IgD-negative memory B cell (primary cell): ENCODE data around the gene POLR3F. TPM values are rescaled to one million over a fixed set of nuclear protein-coding genes. Genes with fewer than 3 reads are reported as not detected.
"Not testable (repeated sequence)": the region's sequence is repeated elsewhere in the genome, so short reads cannot be mapped to it uniquely, and the experiment has no call there.

ENCODE experiments used
- H3K27ac Mint-ChIP-seq, 3 donors: one replicate each; pipeline ENCODE4 v1.8.0; 2020 to 2022; ENCODE audit warnings: mild to moderate bottlenecking in 3 of 3, mixed read lengths in 3 of 3, moderate library complexity in 1 of 3
- H3K27me3 Mint-ChIP-seq: one replicate; pipeline ENCODE4 v1.8.0; 2021; ENCODE audit warnings: mixed read lengths
- H3K36me3 Mint-ChIP-seq: one replicate; pipeline ENCODE4 v1.8.0; 2020; ENCODE audit warnings: mild to moderate bottlenecking, mixed read lengths
- H3K4me1 Mint-ChIP-seq, 3 donors: one replicate each; pipeline ENCODE4 v1.8.0; 2020 to 2022; ENCODE audit warnings: mixed read lengths in 3 of 3, mild to moderate bottlenecking in 1 of 3
- H3K4me3 Mint-ChIP-seq, 4 donors: one replicate each; pipeline ENCODE4 v1.8.0; 2020 to 2022; ENCODE audit warnings: mild to moderate bottlenecking in 4 of 4, mixed read lengths in 4 of 4, moderate library complexity in 3 of 4
- H3K9me3 Mint-ChIP-seq, 3 donors: one replicate each; pipeline ENCODE4 v1.8.0; 2020 to 2021; ENCODE audit warnings: mixed read lengths in 3 of 3, mild to moderate bottlenecking in 1 of 3
- polyA plus RNA-seq: library from polyadenylated mRNA; unstranded; fragments of 300-500 nt; fragmentation: Illumina TruSeq; gene quantifications from one replicate; pipeline ENCODE4 v1.2.3, GENCODE V29; 2021

Gene POLR3F
- polyA plus RNA-seq, 1 donor from 2014 or later = 9.0 TPM

DNA sequence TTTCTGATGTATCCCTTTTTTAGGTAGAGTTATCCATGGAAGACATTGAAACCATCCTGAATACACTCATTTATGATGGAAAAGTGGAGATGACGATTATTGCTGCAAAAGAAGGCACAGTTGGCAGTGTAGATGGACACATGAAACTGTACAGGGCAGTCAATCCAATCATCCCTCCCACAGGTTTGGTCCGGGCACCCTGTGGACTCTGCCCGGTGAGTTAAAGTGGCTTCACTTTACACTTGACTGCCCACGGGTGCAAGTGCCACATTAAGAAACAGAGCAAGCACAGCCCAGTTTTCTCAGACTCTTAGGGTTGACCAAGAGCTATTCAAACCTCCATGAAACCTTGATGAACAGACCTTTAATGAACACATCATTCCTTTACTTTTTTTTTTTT is 14.4 kb downstream of the POLR3F start:
- H3K27me3 Mint-ChIP-seq = no peaks in the 10 kb centered on the region
- H3K9me3 Mint-ChIP-seq = no peaks in the 10 kb centered on the region
- H3K4me1 Mint-ChIP-seq = no peaks in the 10 kb centered on the region
- H3K36me3 Mint-ChIP-seq = peaks cover 8% of the 10 kb centered on the region
- no peak overlapping the region for H3K4me3 Mint-ChIP-seq
- no peak overlapping the region for H3K27ac Mint-ChIP-seq

GRCh38 chr20:18488301-18488700 is 21.1 kb downstream of the POLR3F start:
- peaks cover 8% of the 10 kb centered on the region for H3K36me3 Mint-ChIP-seq
- no peaks in the 10 kb centered on the region for H3K9me3 Mint-ChIP-seq
- peaks cover 0 to 1% (median 0%) of the 10 kb centered on the region in 3 donors for H3K4me1 Mint-ChIP-seq
- no peaks in the 10 kb centered on the region for H3K27me3 Mint-ChIP-seq
- H3K27ac Mint-ChIP-seq = no peak overlapping the region
- H3K4me3 Mint-ChIP-seq = no peak overlapping the region

DNA sequence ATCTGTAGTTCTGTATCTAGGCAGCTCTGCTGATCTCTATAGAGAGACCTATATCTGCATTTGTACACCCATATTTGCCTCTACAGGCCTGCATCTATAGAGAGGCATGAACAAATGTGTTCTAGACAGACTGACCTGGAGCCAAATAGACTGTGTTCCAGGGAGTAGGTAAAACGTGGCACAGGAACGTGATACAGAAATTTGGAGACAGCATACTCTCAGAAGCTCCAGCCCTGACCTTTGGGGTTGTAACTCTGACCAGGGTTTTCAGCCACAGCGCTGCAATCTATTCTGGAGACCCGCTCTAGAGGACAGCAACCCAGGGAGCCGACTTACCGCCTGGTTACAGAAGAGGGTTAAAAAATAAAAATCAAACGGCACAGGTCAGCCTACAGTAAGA is 28.9 kb downstream of the POLR3F start:
- no peaks in the 10 kb centered on the region for H3K27me3 Mint-ChIP-seq
- peaks cover 11 to 20% (median 14%) of the 10 kb centered on the region in 3 donors for H3K4me1 Mint-ChIP-seq
- peak overlapping the region; percentile 95 to 99 (median 97) for H3K4me3 Mint-ChIP-seq
- no peaks in the 10 kb centered on the region for H3K9me3 Mint-ChIP-seq
- peak overlapping the region in 1 of 3 donors; percentile 26 for H3K27ac Mint-ChIP-seq
- H3K36me3 Mint-ChIP-seq = peaks cover 8% of the 10 kb centered on the region

DNA sequence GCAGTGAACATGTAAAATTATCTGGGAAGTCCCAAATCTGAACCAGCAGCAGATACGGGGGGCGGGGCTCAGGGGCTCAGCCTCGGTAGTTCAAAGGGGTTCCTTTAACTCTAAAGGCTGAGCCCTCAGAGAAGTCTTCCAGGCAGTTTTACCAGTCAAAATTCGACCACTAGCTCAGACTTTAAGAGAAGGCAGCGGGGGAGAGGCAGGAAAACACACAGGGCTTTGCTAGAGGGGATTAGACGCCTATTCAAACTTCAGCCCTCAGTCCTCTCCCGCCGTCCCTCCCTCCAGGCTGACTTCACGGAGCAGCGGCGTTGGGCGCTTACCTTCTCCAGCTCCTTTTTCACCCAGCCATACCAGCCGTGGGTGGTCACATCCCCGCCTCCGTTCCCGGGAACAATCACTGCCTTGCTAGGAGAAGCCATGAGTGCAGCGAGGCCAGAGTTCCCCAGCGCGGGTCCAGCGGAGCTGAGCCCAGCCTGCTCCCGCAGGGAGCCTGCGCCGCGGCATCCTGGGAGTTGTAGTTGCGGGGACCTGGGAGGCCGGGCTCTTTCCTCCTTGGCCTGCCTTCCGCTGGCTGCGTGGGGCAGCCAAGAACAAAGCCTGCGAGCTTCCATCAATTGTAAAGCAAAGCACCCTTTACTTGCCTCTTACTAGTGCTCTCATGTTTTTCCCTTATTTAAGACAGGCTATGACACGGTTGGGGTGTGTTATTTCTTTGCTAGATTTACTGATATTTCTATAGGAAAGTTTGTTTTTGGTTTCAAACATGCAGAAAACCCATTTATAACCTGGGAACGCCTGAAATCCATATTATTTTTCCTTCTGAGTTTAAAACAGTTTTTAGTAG is 29.8 kb downstream of the POLR3F start, which contains the start of gene RBBP9:
TSS of gene RBBP9 (minus strand) at position 486 of the 853 bp plus-strand sequence. CDS start at position 428, 58 bp downstream.
- Mint-ChIP-seq H3K36me3 (peaks cover 10% of the 10 kb centered on the region), H3K27me3 (no peaks in the 10 kb centered on the region), H3K4me1 (peaks cover 11 to 20% (median 14%) of the 10 kb centered on the region in 3 donors), H3K4me3 (peak within 1 kb of the TSS; percentile 95 to 99 (median 97)), H3K9me3 (no peaks in the 10 kb centered on the region), H3K27ac (peak within 1 kb of the TSS; percentile 26 to 98 (median 90))

GRCh38 chr20:18497603-18498002 is 30.4 kb downstream of the POLR3F start:
- Mint-ChIP-seq H3K27ac (peak overlapping the region in 1 of 3 donors; percentile 90), H3K9me3 (no peaks in the 10 kb centered on the region), H3K36me3 (peaks cover 11% of the 10 kb centered on the region), H3K4me1 (peaks cover 11 to 20% (median 14%) of the 10 kb centered on the region in 3 donors), H3K27me3 (no peaks in the 10 kb centered on the region), H3K4me3 (peak overlapping the region; percentile 95 to 99 (median 97))

- H3K4me1 Mint-ChIP-seq, H3K36me3 Mint-ChIP-seq, H3K4me3 Mint-ChIP-seq, H3K27me3 Mint-ChIP-seq, H3K9me3 Mint-ChIP-seq: not testable (repeated sequence)
- peak overlapping the region in 1 of 3 donors; percentile 20 for H3K27ac Mint-ChIP-seq
Observed at GRCh38 chr20:18501672-18502071, 34.5 kb downstream of the POLR3F start.

DNA sequence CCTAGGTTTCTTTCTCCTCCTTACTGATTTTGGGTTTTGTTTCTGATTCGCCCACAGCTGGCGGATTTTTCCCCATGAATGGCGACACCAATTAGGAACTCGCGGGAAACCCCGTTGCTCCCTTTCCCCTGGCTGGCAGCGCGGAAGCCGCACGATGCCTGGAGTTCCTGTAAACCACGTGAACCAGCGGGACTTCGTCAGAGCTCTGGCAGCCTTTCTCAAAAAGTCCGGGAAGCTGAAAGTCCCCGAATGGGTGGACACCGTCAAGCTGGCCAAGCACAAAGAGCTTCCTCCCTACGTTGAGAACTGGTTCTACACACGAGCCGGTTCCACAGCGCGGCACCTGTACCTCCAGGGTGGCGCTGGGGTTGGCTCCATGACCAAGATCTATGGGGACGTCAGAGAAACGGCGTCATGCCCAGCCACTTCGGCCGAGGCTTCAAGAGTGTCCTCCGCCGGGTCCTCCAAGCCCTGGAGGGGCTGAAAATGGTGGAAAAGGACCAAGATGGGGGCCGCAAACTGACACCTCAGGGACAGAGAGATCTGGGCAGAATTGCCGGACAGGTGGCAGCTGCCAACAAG is 37.4 kb downstream of the POLR3F start:
- H3K27me3 Mint-ChIP-seq = peaks cover 2% of the 10 kb centered on the region
- H3K4me3 Mint-ChIP-seq = peak overlapping the region in 1 of 4 donors; percentile 25
- no peaks in the 10 kb centered on the region for H3K9me3 Mint-ChIP-seq
- peaks cover 7% of the 10 kb centered on the region for H3K36me3 Mint-ChIP-seq
- peak overlapping the region in 1 of 3 donors; percentile 61 for H3K27ac Mint-ChIP-seq
- H3K4me1 Mint-ChIP-seq = peaks cover 17 to 19% (median 19%) of the 10 kb centered on the region in 3 donors

GRCh38 chr20:18506744-18507143 is 39.6 kb downstream of the POLR3F start:
- H3K4me1 Mint-ChIP-seq = peaks cover 19 to 27% (median 24%) of the 10 kb centered on the region in 3 donors
- peak overlapping the region; percentile 97 to 100 (median 99) for H3K27ac Mint-ChIP-seq
- H3K9me3 Mint-ChIP-seq = no peaks in the 10 kb centered on the region
- peaks cover 2% of the 10 kb centered on the region for H3K27me3 Mint-ChIP-seq
- H3K4me3 Mint-ChIP-seq = peak overlapping the region; percentile 98 to 99 (median 98)
- H3K36me3 Mint-ChIP-seq = peaks cover 11% of the 10 kb centered on the region

GRCh38 chr20:18507218-18508191 is 40.3 kb downstream of the POLR3F start, which contains the start of gene SEC23B:
Gene SEC23B, plus strand, starts transcription at chr20:18507940. Its CDS starts 2,896 bp downstream, at chr20:18510836.
- H3K9me3 Mint-ChIP-seq = no peaks in the 10 kb centered on the region
- peaks cover 6% of the 10 kb centered on the region for H3K36me3 Mint-ChIP-seq
- peaks cover 19 to 27% (median 24%) of the 10 kb centered on the region in 3 donors for H3K4me1 Mint-ChIP-seq
- H3K27me3 Mint-ChIP-seq = peaks cover 2% of the 10 kb centered on the region
- H3K27ac Mint-ChIP-seq = peak within 1 kb of the TSS; percentile 97 to 100 (median 99)
- H3K4me3 Mint-ChIP-seq = peak within 1 kb of the TSS; percentile 98 to 99 (median 98)

DNA sequence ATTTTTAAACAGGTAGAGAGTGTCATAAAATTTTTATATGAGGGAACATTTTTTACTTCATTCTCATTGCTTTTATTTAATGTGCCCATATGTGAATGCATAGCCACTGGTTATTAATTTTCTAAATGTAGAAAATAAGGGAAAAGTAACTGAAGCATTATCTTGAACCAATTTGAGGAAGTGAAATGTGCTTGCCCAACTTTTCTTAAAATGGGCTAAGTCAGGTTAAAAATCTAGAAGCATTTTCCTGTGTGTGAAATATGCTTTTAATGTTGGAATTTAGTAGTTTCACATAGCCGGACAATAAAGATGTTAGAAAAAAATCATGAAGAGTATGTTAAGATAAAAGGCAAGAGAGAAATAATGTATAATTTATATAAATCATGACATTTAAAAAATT is 44.4 kb downstream of the POLR3F start:
- H3K9me3 Mint-ChIP-seq = no peaks in the 10 kb centered on the region
- peaks cover 24 to 29% (median 27%) of the 10 kb centered on the region in 3 donors for H3K4me1 Mint-ChIP-seq
- no peak overlapping the region for H3K27ac Mint-ChIP-seq
- H3K4me3 Mint-ChIP-seq = no peak overlapping the region
- H3K27me3 Mint-ChIP-seq = no peaks in the 10 kb centered on the region
- peaks cover 14% of the 10 kb centered on the region for H3K36me3 Mint-ChIP-seq

- H3K9me3 Mint-ChIP-seq = no peaks in the 10 kb centered on the region
- H3K36me3 Mint-ChIP-seq = peaks cover 14% of the 10 kb centered on the region
- H3K27ac Mint-ChIP-seq = no peak overlapping the region
- peak overlapping the region in 1 of 4 donors; percentile 42 for H3K4me3 Mint-ChIP-seq
- peaks cover 13 to 21% (median 16%) of the 10 kb centered on the region in 3 donors for H3K4me1 Mint-ChIP-seq
- no peaks in the 10 kb centered on the region for H3K27me3 Mint-ChIP-seq
Observed at GRCh38 chr20:18513208-18513607, 46.0 kb downstream of the POLR3F start.

DNA sequence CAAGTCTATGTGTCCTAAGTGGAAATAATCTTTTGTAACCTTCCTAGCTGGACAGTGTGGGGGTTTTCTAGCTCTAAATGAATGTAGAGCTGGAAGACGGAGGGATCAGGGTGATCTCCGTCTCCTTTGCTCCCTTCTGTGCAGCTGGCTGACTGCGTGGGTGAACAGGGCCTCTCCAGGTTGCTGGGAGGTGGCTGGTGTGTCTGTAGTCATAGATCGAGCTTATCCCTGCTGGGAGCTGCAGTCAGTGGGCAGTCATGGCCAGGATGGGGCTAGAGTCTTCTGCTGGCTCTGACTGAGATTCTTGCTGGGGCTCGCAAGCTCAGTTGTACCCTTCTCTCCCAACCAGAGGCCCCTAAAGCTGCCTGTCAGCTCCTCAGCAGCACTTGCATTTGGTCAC is 46.9 kb downstream of the POLR3F start:
- Mint-ChIP-seq H3K9me3 (no peaks in the 10 kb centered on the region), H3K4me1 (peaks cover 7 to 14% (median 11%) of the 10 kb centered on the region in 3 donors), H3K36me3 (peaks cover 14% of the 10 kb centered on the region)

GRCh38 chr20:18515973-18516372 is 48.8 kb downstream of the POLR3F start:
- Mint-ChIP-seq H3K9me3 (no peaks in the 10 kb centered on the region), H3K36me3 (peaks cover 12% of the 10 kb centered on the region)

More for the DNA sequence above, 46.9 kb downstream of the POLR3F start:
- Mint-ChIP-seq H3K27ac (no peak overlapping the region), H3K4me3 (no peak overlapping the region), H3K27me3 (no peaks in the 10 kb centered on the region)

GRCh38 chr20:18522066-18522465 is 54.9 kb downstream of the POLR3F start:
- not testable (repeated sequence) for H3K9me3 Mint-ChIP-seq, H3K36me3 Mint-ChIP-seq, H3K27me3 Mint-ChIP-seq, H3K4me3 Mint-ChIP-seq, H3K27ac Mint-ChIP-seq, H3K4me1 Mint-ChIP-seq

More at GRCh38 chr20:18515973-18516372, 48.8 kb downstream of the POLR3F start:
- Mint-ChIP-seq H3K27me3 (no peaks in the 10 kb centered on the region), H3K27ac (peak overlapping the region in 2 of 3 donors; percentile 28 to 74), H3K4me1 (peaks cover 4 to 7% (median 6%) of the 10 kb centered on the region in 3 donors), H3K4me3 (peak overlapping the region in 1 of 4 donors; percentile 58)
